ENCODE data around the gene POLE4.

POLE4 gene

DNA sequence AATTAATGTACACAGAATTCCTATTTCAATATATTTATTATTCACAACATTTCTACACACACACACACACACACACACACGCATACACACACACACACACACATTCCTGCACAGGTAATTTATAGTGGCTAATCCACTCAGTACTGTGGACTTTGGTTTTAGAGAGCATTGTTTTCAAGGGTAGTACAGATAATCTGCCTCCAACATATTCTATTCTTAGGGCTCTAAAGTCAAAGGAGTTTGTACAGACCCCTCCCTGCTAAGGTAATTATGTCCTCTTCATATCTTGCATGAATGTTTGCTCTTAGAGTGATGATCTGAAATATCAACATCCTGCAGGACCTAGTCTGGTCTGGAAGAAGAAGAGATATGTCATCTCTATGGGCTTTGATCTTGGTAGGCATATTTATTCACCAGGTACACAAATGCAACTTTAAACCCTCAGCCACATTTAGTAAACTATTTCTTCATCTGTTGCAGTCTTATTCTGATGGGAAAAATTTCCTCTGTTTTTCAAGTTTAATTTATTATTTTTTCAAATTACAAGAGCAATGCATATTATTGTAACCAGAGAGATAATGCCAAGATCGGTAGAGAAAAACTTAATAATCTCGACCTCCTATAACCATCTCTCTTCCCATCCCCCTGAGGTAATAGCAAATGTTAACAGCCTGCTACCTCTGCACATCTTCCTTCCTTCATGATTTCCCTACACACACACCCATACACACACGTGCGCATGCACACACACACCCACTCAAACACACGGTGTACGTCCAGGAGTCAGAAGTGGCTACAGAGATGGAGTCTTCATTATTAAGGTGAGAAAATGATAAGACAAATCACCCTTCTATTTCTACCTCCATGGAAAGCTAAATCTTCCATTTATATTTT is 18.3 kb upstream of the POLE4 start:
- TF ChIP-seq, protein P1, sequence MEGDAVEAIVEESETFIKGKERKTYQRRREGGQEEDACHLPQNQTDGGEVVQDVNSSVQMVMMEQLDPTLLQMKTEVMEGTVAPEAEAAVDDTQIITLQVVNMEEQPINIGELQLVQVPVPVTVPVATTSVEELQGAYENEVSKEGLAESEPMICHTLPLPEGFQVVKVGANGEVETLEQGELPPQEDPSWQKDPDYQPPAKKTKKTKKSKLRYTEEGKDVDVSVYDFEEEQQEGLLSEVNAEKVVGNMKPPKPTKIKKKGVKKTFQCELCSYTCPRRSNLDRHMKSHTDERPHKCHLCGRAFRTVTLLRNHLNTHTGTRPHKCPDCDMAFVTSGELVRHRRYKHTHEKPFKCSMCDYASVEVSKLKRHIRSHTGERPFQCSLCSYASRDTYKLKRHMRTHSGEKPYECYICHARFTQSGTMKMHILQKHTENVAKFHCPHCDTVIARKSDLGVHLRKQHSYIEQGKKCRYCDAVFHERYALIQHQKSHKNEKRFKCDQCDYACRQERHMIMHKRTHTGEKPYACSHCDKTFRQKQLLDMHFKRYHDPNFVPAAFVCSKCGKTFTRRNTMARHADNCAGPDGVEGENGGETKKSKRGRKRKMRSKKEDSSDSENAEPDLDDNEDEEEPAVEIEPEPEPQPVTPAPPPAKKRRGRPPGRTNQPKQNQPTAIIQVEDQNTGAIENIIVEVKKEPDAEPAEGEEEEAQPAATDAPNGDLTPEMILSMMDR (IDR thresholded peaks at IDR 0.05; ENCODE audit: control insufficient read depth, insufficient read depth, low read depth, low read length, missing control alignments), result no peak
- no peak for DNase-seq (ENCODE audit: low read depth)
- H3K4me3 ChIP-seq (ENCODE audit: control insufficient read depth, low read depth, low read length), result no peak overlapping the region

DNA sequence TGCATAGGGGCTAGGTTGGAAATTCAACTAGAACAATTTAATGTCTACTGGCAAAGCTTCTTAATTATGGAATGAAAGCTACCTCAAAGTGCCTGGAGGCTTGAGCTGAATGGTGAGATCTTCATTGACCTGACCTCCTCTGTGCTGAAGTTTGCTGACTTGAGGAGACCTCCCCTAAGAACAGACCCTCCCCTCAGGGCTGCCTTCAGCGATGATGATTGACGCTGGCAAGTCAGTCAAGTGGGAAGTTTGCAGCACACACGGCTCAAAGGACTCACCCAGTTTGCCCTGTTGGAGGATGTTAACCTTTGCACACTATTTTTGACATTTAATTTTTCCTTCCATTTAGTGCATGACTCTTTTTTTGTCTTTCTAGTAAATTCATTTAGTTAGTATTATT is 17.2 kb upstream of the POLE4 start:
- H3K4me3 ChIP-seq (ENCODE audit: control insufficient read depth, low read depth, low read length), result no peak overlapping the region
- TF ChIP-seq, protein P1 (IDR thresholded peaks at IDR 0.05; ENCODE audit: control insufficient read depth, insufficient read depth, low read depth, low read length, missing control alignments), result no peak
- DNase-seq (ENCODE audit: low read depth), result no peak

DNA sequence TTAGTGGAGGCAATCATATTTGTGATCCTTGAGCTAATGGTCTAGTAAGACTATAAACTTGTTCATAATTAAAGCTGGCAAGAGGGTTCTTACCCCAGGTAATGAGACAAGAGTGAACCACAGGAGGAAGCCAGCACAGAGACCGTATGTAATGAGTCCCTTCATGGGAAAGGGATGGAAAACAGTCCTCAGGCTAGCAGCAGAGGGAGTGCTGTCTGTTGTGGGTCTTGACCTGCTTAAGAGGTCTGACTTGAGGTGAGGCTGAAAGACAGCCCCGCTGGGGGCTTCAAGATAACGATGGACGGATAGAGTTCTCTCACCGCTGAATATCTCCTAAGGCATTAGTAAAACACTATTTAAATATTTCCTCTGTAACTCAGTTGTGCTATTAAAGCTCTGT is 16.2 kb upstream of the POLE4 start:
- H3K4me3 ChIP-seq (ENCODE audit: control insufficient read depth, low read depth, low read length), result no peak overlapping the region
- TF ChIP-seq, protein P1 (IDR thresholded peaks at IDR 0.05; ENCODE audit: control insufficient read depth, insufficient read depth, low read depth, low read length, missing control alignments), result no peak
- DNase-seq (ENCODE audit: low read depth), result no peak

DNA sequence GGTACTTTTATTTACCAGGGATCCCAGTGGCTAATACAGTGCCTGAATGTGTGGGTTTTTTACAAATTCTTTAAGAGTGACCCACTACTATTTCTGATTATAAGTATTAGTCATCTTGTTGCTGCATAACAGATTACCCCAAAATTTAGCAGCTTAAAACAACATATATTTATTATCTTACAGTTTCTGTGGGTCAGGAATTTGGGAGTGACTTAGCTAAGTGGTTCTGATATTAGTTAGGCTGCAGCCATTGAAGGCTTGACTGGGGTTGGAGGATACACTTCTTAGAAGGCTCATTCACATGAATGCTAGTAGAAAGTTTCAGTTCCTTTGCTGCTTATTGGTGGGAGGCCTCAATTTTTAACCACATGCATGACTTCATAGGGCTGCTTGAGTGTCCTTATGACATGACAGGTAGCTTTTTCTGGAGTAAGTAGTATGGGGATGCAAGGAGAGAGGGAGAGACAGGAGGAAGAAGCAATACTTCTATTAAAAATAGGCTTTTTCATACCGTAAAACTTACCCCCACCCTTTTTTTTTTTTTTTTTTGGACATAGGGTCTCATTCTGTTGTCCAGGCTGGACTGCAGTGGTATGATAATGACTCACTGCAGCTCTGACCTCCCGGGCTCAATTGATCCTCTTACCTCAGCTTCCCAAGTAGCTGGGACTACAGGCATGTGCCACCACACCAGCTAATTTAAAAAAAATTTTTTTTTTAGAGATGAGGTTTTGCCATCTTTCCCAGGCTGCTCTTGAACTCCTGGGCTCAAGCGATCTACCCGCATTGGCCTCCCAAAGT is 13.3 kb upstream of the POLE4 start:
- TF ChIP-seq, protein P1 (IDR thresholded peaks at IDR 0.05; ENCODE audit: control insufficient read depth, insufficient read depth, low read depth, low read length, missing control alignments), result no peak
- no peak for DNase-seq (ENCODE audit: low read depth)
- no peak overlapping the region for H3K4me3 ChIP-seq (ENCODE audit: control insufficient read depth, low read depth, low read length)

DNA sequence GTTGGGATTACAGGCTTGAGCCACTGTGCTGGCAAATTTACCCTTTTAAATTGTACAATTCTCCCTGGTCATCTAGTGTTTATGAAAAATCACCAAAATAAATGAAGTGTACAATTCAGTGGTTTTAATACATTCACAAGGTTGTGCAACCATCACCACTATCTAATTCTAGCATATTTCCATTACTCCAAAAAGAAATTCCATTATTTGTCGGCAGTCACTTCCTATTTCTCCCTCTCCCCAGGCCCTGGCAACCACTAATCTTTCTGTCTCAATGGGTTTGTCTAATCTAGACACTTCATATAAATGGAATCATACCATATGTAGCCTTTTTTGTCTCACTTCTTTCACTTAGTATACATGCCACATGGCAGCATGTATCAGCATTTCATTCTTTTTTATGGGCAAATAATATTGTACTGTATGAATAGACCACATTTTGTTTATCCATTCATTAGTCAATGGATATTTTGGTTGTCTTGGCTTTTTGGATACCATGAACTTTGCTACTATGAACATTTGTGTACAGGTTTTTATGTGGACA is 12.6 kb upstream of the POLE4 start:
- TF ChIP-seq, protein P1 (IDR thresholded peaks at IDR 0.05; ENCODE audit: control insufficient read depth, insufficient read depth, low read depth, low read length, missing control alignments), result no peak

DNA sequence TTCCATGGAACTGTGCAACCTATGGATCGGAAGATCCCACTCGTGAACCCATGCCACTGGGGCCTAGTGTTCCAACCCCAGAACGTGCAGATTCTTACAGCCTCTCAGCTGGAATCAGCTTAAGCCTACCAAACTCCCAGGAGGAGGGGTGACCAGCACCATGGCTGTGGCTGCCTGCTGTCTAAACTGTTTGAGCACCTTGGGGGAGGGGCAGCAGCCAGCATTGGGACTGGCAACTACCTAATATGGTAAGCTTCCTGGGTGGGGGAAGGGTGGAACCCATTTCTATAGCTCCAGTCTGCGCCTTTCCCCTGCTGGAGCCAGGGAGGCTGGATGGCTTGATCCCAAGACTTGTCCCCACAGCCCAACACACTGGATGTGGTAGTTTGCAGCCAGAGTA is 10.7 kb upstream of the POLE4 start:
- TF ChIP-seq, protein P1 (IDR thresholded peaks at IDR 0.05; ENCODE audit: control insufficient read depth, insufficient read depth, low read depth, low read length, missing control alignments), result no peak
- no peak overlapping the region for H3K4me3 ChIP-seq (ENCODE audit: control insufficient read depth, low read depth, low read length)
- DNase-seq (ENCODE audit: low read depth), result no peak

More for the DNA sequence above, 12.6 kb upstream of the POLE4 start:
- no peak overlapping the region for H3K4me3 ChIP-seq (ENCODE audit: control insufficient read depth, low read depth, low read length)
- peak; percentile 56 for DNase-seq (ENCODE audit: low read depth)
